GM10266 (cell line): ENCODE data around the gene GSPT2.
"Not testable (repeated sequence)": the region's sequence is repeated elsewhere in the genome, so short reads cannot be mapped to it uniquely, and the experiment has no call there.

ENCODE experiments used
- DNase-seq: peaks from one replicate; pipeline ENCODE4 v3.0.0; 2012; ENCODE audit errors: extremely low spot score
- CTCF ChIP-seq: IDR thresholded peaks from 2 replicates; pipeline ENCODE4 v1.5.1; 2012; ENCODE audit warnings: mild to moderate bottlenecking, low read depth; ENCODE audit not compliant: control insufficient read depth, insufficient read depth; ENCODE audit errors: missing control alignments

The GSPT2 gene

GRCh38 chrX:51743179-51743957 is at the start of gene GSPT2:
GSPT2 (plus strand) TSS chrX:51743442; CDS start chrX:51743627, 185 bp downstream.
- DNase-seq: peak; percentile 53

GRCh38 chrX:51694254-51694653 is 49.0 kb upstream of the GSPT2 start:
- TF ChIP-seq CTCF: no peak
- no peak for DNase-seq

More at GRCh38 chrX:51743179-51743957, at the start of gene GSPT2:
- TF ChIP-seq CTCF: no peak

GRCh38 chrX:51697397-51697796 is 45.8 kb upstream of the GSPT2 start:
- no peak for TF ChIP-seq CTCF
- DNase-seq: no peak

- DNase-seq: not testable (repeated sequence)
These were observed 32.7 kb upstream of the GSPT2 start, which contains the start of gene CENPVL1 for GRCh38 chrX:51710277-51711164. CENPVL1 (plus strand) TSS chrX:51710512; CDS start chrX:51710512, 0 bp downstream.

- not testable (repeated sequence) for DNase-seq
These were observed 30.1 kb upstream of the GSPT2 start for GRCh38 chrX:51712943-51713647.

GRCh38 chrX:51728202-51728601 is 15.0 kb upstream of the GSPT2 start:
- no peak for DNase-seq
- no peak for TF ChIP-seq CTCF

- DNase-seq: no peak
- TF ChIP-seq CTCF: no peak
These were observed 6.2 kb upstream of the GSPT2 start for GRCh38 chrX:51737091-51737490.

- no peak for DNase-seq
- TF ChIP-seq CTCF: no peak
These were observed 656 bp upstream of the GSPT2 start for GRCh38 chrX:51742586-51742985.
